GM12878 (cell line): ENCODE measurements around the gene ATG14. TPM values are rescaled to one million over a fixed set of nuclear protein-coding genes. Genes with fewer than 3 reads are reported as not detected.

Source experiments
- ATAC-seq: fragments of 200-7000 bp; cut with Tn5 transposase; 3 replicates; pipeline ENCODE4 v1.9.1; 2020; ENCODE audit warnings: mild to moderate bottlenecking, moderate library complexity
- BruUV-seq: library from RNA; stranded (reverse); fragments of 400-500 nt; replicated peaks from 2 replicates; lab custom pipeline; 2021; lab: Mats Ljungman, UMichigan
- CTCF ChIA-PET: fragments of 300-600 bp; sonication (Branson Sonifier 250); formaldehyde crosslinking; extraction: SDS; loops from one replicate; lab custom pipeline; 2021; ENCODE audit warnings: inconsistent platforms; lab: Yijun Ruan, JAX
- POLR2A ChIA-PET: fragments of 350-600 bp; formaldehyde crosslinking; extraction: SDS; loops from one replicate; lab custom pipeline; 2021; ENCODE audit warnings: inconsistent platforms; lab: Charles Lee
- RAD21 ChIA-PET: fragments of 300-600 bp; sonication (Branson Sonifier 250); formaldehyde crosslinking; loops from one replicate; lab custom pipeline; 2023; ENCODE audit warnings: antibody characterized with exemption; ENCODE audit not compliant: unreplicated experiment; lab: Charles Lee
- SMC1A ChIA-PET: fragments of 300-600 bp; sonication (Branson Sonifier 250); formaldehyde crosslinking; loops from one replicate; lab custom pipeline; 2023; ENCODE audit not compliant: unreplicated experiment, uncharacterized antibody; lab: Charles Lee
- DNase-seq: peaks from one replicate; pipeline ENCODE4 v3.0.0-alpha.2; 2011; ENCODE audit warnings: low read depth, low spot score
- FAIRE-seq: peaks from 3 replicates; lab custom pipeline; 2011; peaks lifted over from hg19 to GRCh38; lab: Jason Lieb, UNC
- H2AFZ ChIP-seq: 2 replicates; pipeline ENCODE4 v1.6.0; 2011; ENCODE audit warnings: low read depth, low read length, control low read depth; ENCODE audit not compliant: control insufficient read depth
- H3K27ac ChIP-seq: 2 replicates; pipeline ENCODE4 v1.5.1; 2011; ENCODE audit warnings: control low read depth; ENCODE audit not compliant: control insufficient read depth, insufficient read depth
- H3K27me3 ChIP-seq, 2 experiments: replicated peaks in 1 of 2; 2 replicates each; pipeline versions ENCODE4 v1.6.0 to v1.6.1; 2011; ENCODE audit warnings: low read length in 1 of 2; ENCODE audit not compliant: control insufficient read depth in 2 of 2, insufficient read depth in 2 of 2
- H3K36me3 ChIP-seq, 2 experiments: 2 replicates each; pipeline ENCODE4 v1.5.1; 2011; ENCODE audit warnings: low read length in 1 of 2; ENCODE audit not compliant: control insufficient read depth in 2 of 2, insufficient read depth in 2 of 2
- H3K4me1 ChIP-seq: 2 replicates; pipeline ENCODE4 v1.6.1; 2011; ENCODE audit warnings: mild to moderate bottlenecking, low read length, moderate library complexity, mixed read lengths; ENCODE audit not compliant: control insufficient read depth, insufficient read depth
- H3K4me2 ChIP-seq: 2 replicates; pipeline ENCODE4 v1.6.0; 2011; ENCODE audit warnings: control low read depth; ENCODE audit not compliant: control insufficient read depth, insufficient read depth
- H3K4me3 ChIP-seq: fragments of 200-600 bp; sonication (generic); 2 replicates; pipeline ENCODE4 v1.5.1; 2016
- H3K79me2 ChIP-seq: 2 replicates; pipeline ENCODE4 v1.6.0; 2011; ENCODE audit warnings: low read length; ENCODE audit not compliant: control insufficient read depth, insufficient read depth
- H3K9ac ChIP-seq: 2 replicates; pipeline ENCODE4 v1.8.0; 2011; ENCODE audit warnings: low read length, control low read depth, mixed read lengths; ENCODE audit not compliant: control insufficient read depth, insufficient read depth
- H3K9me3 ChIP-seq: replicated peaks from 3 replicates; pipeline ENCODE4 v1.5.1; 2011; ENCODE audit warnings: mild to moderate bottlenecking, low read length; ENCODE audit not compliant: control insufficient read depth, insufficient read depth
- H4K20me1 ChIP-seq: 2 replicates; pipeline ENCODE4 v1.6.0; 2011; ENCODE audit not compliant: control insufficient read depth, insufficient read depth
- BACH1 ChIP-seq: fragments of 450-650 bp; IDR thresholded peaks from 2 replicates; pipeline ENCODE4 v1.6.1; 2017; ENCODE audit warnings: mild to moderate bottlenecking, borderline replicate concordance
- NFYB ChIP-seq: IDR thresholded peaks from 2 replicates; pipeline ENCODE4 v1.6.1; 2011; ENCODE audit warnings: low read depth, mild to moderate bottlenecking, low read length, improper control_type of control experiment, moderate library complexity; ENCODE audit not compliant: insufficient read depth
- RBBP5 ChIP-seq: fragments of 200-600 bp; sonication (generic); conservative IDR thresholded peaks from 2 replicates; pipeline ENCODE4 v1.6.1; 2016
- TBL1XR1 ChIP-seq: IDR thresholded peaks from 2 replicates; pipeline ENCODE4 v1.6.1; 2012; ENCODE audit warnings: low read depth, low read length, improper control_type of control experiment
- ZBED1 ChIP-seq: IDR thresholded peaks from 2 replicates; pipeline ENCODE4 v1.6.1; 2016; ENCODE audit warnings: borderline replicate concordance
- WGBS: methylation state at CpG from one replicate; pipeline ENCODE4 v1.1.6; 2016; ENCODE audit warnings: low lambda C conversion rate; ENCODE audit not compliant: insufficient replicate concordance, insufficient coverage; ENCODE audit errors: missing lambda C conversion rate; 5-methylcytosine and 5-hydroxymethylcytosine counted together
- in situ Hi-C: fragments of 300-500 bp; cut with MboI; formaldehyde crosslinking; loops from 9 replicates; pipeline ENCODE4 v1.14.3; 2018; ENCODE audit warnings: mixed read lengths
- intact Hi-C: fragments of 100-400 bp; cut with micrococcal nuclease; formaldehyde crosslinking; loops from one replicate; pipeline ENCODE4 v1.14.2; 2022; ENCODE audit not compliant: unreplicated experiment
- polyA plus RNA-seq, 11 experiments: library from polyadenylated mRNA; depleted of rRNA in 4 of 11; unstranded in 6 of 11; stranded (reverse) in 5 of 11; fragments of >200 nt; fragmentation: Nextera tagmentation in 4 of 11; fragmentation: Illumina TruSeq in 1 of 11; extraction: Ambion mirVana in 4 of 11; extraction: Trizol in 1 of 11; gene quantifications; 1 replicate in 1 of 11; 2 replicates in 10 of 11; pipeline versions ENCODE4 v1.2.1 to v1.2.3, GENCODE V29; 2011 to 2016; ENCODE audit warnings: inconsistent platforms in 2 of 11, missing spikeins in 2 of 11, low read depth in 1 of 11
- total RNA-seq, 4 experiments: library from RNA; depleted of rRNA in 3 of 4; stranded (reverse); fragments of >200 nt in 3 of 4; fragmentation: Illumina TruSeq in 1 of 4; extraction: Trizol in 1 of 4; gene quantifications; 2 replicates each; pipeline versions ENCODE4 v1.2.1 to v1.2.3, GENCODE V29; 2013 to 2021
- TF ChIP-seq, protein P1 (sequence below): fragments of 450-650 bp; IDR thresholded peaks from 2 replicates; pipeline ENCODE4 v1.6.1; 2017; ENCODE audit warnings: mild to moderate bottlenecking, low read depth, inconsistent platforms; ENCODE audit not compliant: poor library complexity, severe bottlenecking

The ATG14 gene
- total and polyA plus RNA-seq, 10 of the 15 experiments (the other 5 are each of a cell fraction or from before 2014, with no cell fraction given): 1.1 to 6.4 (median 5.0) TPM

DNA sequence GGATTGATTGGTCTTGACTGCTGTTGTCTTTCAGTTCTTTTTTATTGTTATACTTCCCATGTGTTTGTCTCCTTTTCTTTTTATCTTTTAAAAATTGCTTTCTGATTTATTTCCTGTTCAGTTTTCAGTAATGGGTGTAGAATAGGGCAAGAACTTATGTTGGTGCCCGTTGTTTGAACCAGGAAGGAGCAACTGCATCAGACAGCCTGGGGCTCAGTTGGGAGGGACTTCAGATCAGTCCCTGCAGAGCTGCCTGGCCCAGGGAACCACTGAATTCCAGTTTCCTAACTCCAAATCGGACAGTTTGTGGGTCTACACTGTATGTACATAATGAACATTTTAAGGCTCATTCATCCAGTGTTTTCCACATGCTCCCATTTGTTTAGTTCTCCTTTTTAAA lies 75.5 kb downstream of the ATG14 start:
- SMC1A ChIA-PET: interaction anchor here (0.7 to 1.8 kb wide), 5 partner anchors 10 to 58 kb away, joined by 3 to 4 read pairs (median 3); no protein-coding TSS in a partner anchor
- H3K79me2 ChIP-seq: peaks cover 38% of the 10 kb centered on the region
- H2AFZ ChIP-seq: no peak overlapping the region
- no TSS peak for BruUV-seq
- H3K9me3 ChIP-seq: no peaks in the 10 kb centered on the region
- ATAC-seq: no peak
- no peak overlapping the region for H3K9ac ChIP-seq
- no peaks in the 10 kb centered on the region; a peak in 1 of 4 replicates for H3K36me3 ChIP-seq
- TF ChIP-seq ZBED1 (no peak), TBL1XR1 (no peak), RBBP5 (no peak), NFYB (no peak), BACH1 (no peak)
- TF ChIP-seq, protein P1, sequence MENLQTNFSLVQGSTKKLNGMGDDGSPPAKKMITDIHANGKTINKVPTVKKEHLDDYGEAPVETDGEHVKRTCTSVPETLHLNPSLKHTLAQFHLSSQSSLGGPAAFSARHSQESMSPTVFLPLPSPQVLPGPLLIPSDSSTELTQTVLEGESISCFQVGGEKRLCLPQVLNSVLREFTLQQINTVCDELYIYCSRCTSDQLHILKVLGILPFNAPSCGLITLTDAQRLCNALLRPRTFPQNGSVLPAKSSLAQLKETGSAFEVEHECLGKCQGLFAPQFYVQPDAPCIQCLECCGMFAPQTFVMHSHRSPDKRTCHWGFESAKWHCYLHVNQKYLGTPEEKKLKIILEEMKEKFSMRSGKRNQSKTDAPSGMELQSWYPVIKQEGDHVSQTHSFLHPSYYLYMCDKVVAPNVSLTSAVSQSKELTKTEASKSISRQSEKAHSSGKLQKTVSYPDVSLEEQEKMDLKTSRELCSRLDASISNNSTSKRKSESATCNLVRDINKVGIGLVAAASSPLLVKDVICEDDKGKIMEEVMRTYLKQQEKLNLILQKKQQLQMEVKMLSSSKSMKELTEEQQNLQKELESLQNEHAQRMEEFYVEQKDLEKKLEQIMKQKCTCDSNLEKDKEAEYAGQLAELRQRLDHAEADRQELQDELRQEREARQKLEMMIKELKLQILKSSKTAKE: no peak
- in situ Hi-C loops (no loop called here), intact Hi-C loops (no loop called here)
- no peak overlapping the region for H3K4me3 ChIP-seq
- H3K4me2 ChIP-seq: no peak overlapping the region
- H3K4me1 ChIP-seq: peaks cover 31% of the 10 kb centered on the region
- RAD21 ChIA-PET: no interaction called here
- no peak for DNase-seq
- H3K27ac ChIP-seq: no peak overlapping the region
- no peaks in the 10 kb centered on the region for H4K20me1 ChIP-seq
- POLR2A ChIA-PET: no interaction called here
- CTCF ChIA-PET: interaction anchor here (0.9 kb wide), 1 partner anchor 18 kb away, joined by 4 read pairs; no protein-coding TSS in a partner anchor
- no peaks in the 10 kb centered on the region for H3K27me3 ChIP-seq
- 50% methylated on average over 2 of the region's 2 CpGs for WGBS
- FAIRE-seq: no peak
